BE2C (cell line): Measurements from ENCODE around the gene MYT1.

Experiments
- DNase-seq: peaks from one replicate; pipeline ENCODE4 v3.0.0-alpha.2; 2020
- H3K27me3 ChIP-seq: fragments of 250-450 bp; sonication (Bioruptor Pico); 2 replicates; pipeline ENCODE4 v1.5.1; 2020; ENCODE audit warnings: mild to moderate bottlenecking
- H3K36me3 ChIP-seq: fragments of 250-450 bp; sonication (Bioruptor Pico); 2 replicates; pipeline ENCODE4 v1.5.1; 2020; ENCODE audit warnings: mild to moderate bottlenecking
- H3K4me1 ChIP-seq: fragments of 250-450 bp; sonication (Bioruptor Pico); 2 replicates; pipeline ENCODE4 v1.5.1; 2020
- H3K4me3 ChIP-seq: 2 replicates; pipeline ENCODE4 v1.5.1; 2011; ENCODE audit warnings: low read depth, low read length
- H3K9me3 ChIP-seq: fragments of 250-450 bp; sonication (Bioruptor Pico); 2 replicates; pipeline ENCODE4 v1.5.1; 2020
- CTCF ChIP-seq: IDR thresholded peaks from 2 replicates; pipeline ENCODE4 v1.5.1; 2012; ENCODE audit warnings: mild to moderate bottlenecking, low read depth, low read length

The MYT1 gene

GRCh38 chr20:64273109-64273508 is 108.9 kb downstream of the MYT1 start:
- H3K27me3 ChIP-seq: no peaks in the 10 kb centered on the region
- no peaks in the 10 kb centered on the region for H3K4me1 ChIP-seq
- TF ChIP-seq CTCF: no peak
- no peaks in the 10 kb centered on the region; the same call in 1 of the 2 replicates for H3K9me3 ChIP-seq
- H3K4me3 ChIP-seq: no peak overlapping the region
- peaks cover 12% of the 10 kb centered on the region for H3K36me3 ChIP-seq
- DNase-seq: no peak

GRCh38 chr20:64276817-64277216 is 112.6 kb downstream of the MYT1 start:
- Histone ChIP-seq H3K4me1 (no peaks in the 10 kb centered on the region), H3K36me3 (peaks cover 10% of the 10 kb centered on the region; the same call in 1 of the 2 replicates), H3K4me3 (no peak overlapping the region), H3K27me3 (no peaks in the 10 kb centered on the region), H3K9me3 (no peaks in the 10 kb centered on the region)
- no peak for TF ChIP-seq CTCF
- no peak for DNase-seq

- Histone ChIP-seq H3K9me3 (no peaks in the 10 kb centered on the region), H3K4me3 (no peak overlapping the region), H3K36me3 (peaks cover 9% of the 10 kb centered on the region; the same call in 1 of the 2 replicates), H3K27me3 (no peaks in the 10 kb centered on the region), H3K4me1 (no peaks in the 10 kb centered on the region)
- no peak for TF ChIP-seq CTCF
- no peak for DNase-seq
Measured at GRCh38 chr20:64277571-64278316, 113.5 kb downstream of the MYT1 start.

- H3K36me3 ChIP-seq: peaks cover 4% of the 10 kb centered on the region; the same call in 1 of the 2 replicates
- no peak for TF ChIP-seq CTCF
- no peak for DNase-seq
- H3K27me3 ChIP-seq: no peaks in the 10 kb centered on the region
- H3K4me3 ChIP-seq: no peak overlapping the region
- no peaks in the 10 kb centered on the region for H3K4me1 ChIP-seq
- H3K9me3 ChIP-seq: no peaks in the 10 kb centered on the region
Measured at GRCh38 chr20:64278317-64278681, 114.0 kb downstream of the MYT1 start.

GRCh38 chr20:64279826-64280459 is 115.7 kb downstream of the MYT1 start:
- no peaks in the 10 kb centered on the region for H3K36me3 ChIP-seq
- no peak for TF ChIP-seq CTCF
- no peak overlapping the region for H3K4me3 ChIP-seq
- H3K4me1 ChIP-seq: no peaks in the 10 kb centered on the region
- DNase-seq: no peak
- H3K27me3 ChIP-seq: no peaks in the 10 kb centered on the region
- H3K9me3 ChIP-seq: no peaks in the 10 kb centered on the region

- Histone ChIP-seq H3K36me3 (no peaks in the 10 kb centered on the region), H3K4me3 (no peak overlapping the region), H3K9me3 (no peaks in the 10 kb centered on the region), H3K27me3 (no peaks in the 10 kb centered on the region), H3K4me1 (no peaks in the 10 kb centered on the region)
- TF ChIP-seq CTCF: no peak
- no peak for DNase-seq
Measured at GRCh38 chr20:64280460-64280843, 116.2 kb downstream of the MYT1 start.
